Breast epithelium (tissue), 4 donors: ENCODE measurements around the gene PDE4D. TPM values are rescaled to one million over a fixed set of nuclear protein-coding genes. Genes with fewer than 3 reads are reported as not detected.

Experiments used
- DNase-seq, 2 donors: peaks; one replicate each; pipeline ENCODE4 v3.0.0-alpha.2; 2019; ENCODE audit warnings: low spot score in 2 of 2
- H3K27ac ChIP-seq, 2 donors: fragments of 200-600 bp; sonication (generic) in 1 of 2; one replicate each; pipeline ENCODE4 v1.5.1; 2016 to 2019; ENCODE audit warnings: mild to moderate bottlenecking in 1 of 2
- H3K27me3 ChIP-seq, 2 donors: fragments of 200-600 bp; sonication (generic) in 1 of 2; one replicate each; pipeline versions ENCODE4 v1.5.1 to v1.6.0; 2017 to 2019; ENCODE audit warnings: control low read depth in 1 of 2, mild to moderate bottlenecking in 1 of 2
- H3K36me3 ChIP-seq: fragments of 200-600 bp; one replicate; pipeline ENCODE4 v1.5.1; 2019
- H3K4me1 ChIP-seq, 2 donors: fragments of 200-600 bp; sonication (generic); one replicate each; pipeline ENCODE4 v1.5.1; 2016 to 2019; ENCODE audit warnings: control low read depth in 1 of 2
- H3K4me3 ChIP-seq, 3 donors: fragments of 200-600 bp; sonication (generic); 1 replicate in 2 of 3; 2 replicates in 1 of 3; pipeline ENCODE4 v1.5.1; 2016 to 2019; ENCODE audit warnings: mild to moderate bottlenecking in 3 of 3, moderate library complexity in 2 of 3
- H3K9me3 ChIP-seq, 2 donors: fragments of 200-600 bp; sonication (generic) in 1 of 2; one replicate each; pipeline ENCODE4 v1.5.1; 2016 to 2019; ENCODE audit warnings: control low read depth in 1 of 2
- CTCF ChIP-seq, 3 donors: fragments of 450-650 bp; IDR thresholded peaks; one replicate each; pipeline ENCODE4 v1.5.1; 2016 to 2017; ENCODE audit warnings: antibody characterized with exemption in 3 of 3, mild to moderate bottlenecking in 3 of 3, moderate library complexity in 3 of 3
- POLR2A ChIP-seq: fragments of 450-650 bp; IDR thresholded peaks from one replicate; pipeline ENCODE4 v1.6.1; 2016; ENCODE audit warnings: antibody characterized with exemption, mild to moderate bottlenecking, moderate library complexity
- POLR2AphosphoS5 ChIP-seq, 3 donors: sonication (generic); formaldehyde crosslinking; IDR thresholded peaks; one replicate each; pipeline ENCODE4 v1.6.1; 2017; ENCODE audit warnings: antibody characterized with exemption in 3 of 3
- intact Hi-C: fragments of 100-400 bp; cut with DNase I; formaldehyde crosslinking; loops from one replicate; pipeline ENCODE4 v1.15.1; 2023; ENCODE audit warnings: low total_unique reads
- total RNA-seq, 3 donors: library from RNA; depleted of rRNA; stranded (reverse); fragments of >200 nt; gene quantifications; one replicate each; pipeline ENCODE4 v1.1.0, GENCODE V29; 2016

Gene PDE4D
- total RNA-seq, 3 donors from 2014 or later, result 14.4 to 37.4 (median 28.2) TPM

DNA sequence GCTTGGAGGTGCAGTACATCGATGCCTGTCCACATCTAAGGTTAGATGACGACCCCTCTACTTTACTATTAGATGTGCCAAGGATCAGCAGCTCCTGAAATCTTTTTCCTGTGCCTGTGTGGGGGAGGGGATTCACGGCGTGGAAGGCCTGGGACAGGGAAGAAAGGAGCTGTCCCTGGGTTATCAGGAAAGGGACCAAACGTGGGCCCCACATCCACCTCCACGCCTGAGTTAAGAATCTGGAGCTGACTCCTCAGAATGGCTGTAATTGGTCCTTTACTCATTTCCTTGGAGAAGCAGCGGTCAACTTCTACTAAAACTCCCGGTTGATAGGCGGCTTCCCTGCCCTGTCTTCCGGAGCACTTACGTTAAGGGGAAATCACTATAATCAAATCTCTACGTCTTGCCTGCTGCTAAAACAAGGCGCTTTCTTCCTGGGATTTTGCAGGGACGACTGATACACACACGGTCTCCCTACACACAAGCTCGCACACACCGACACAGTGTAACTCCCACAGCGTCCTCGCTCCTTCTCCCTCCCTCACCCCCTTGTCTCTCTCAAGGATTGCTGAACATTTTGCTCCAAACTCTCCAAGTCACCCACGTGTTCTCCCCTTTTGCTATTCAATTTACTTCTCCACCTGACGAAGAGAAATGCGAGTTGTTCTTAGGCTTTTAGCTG is 1.4 kb downstream of the PDE4D start:
- Histone ChIP-seq H3K9me3 (no peaks in the 10 kb centered on the region), H3K36me3 (no peaks in the 10 kb centered on the region), H3K27ac (no peak overlapping the region), H3K27me3 (peaks cover 0 to 32% of the 10 kb centered on the region in 2 donors), H3K4me3 (no peak overlapping the region), H3K4me1 (peaks cover 0 to 4% of the 10 kb centered on the region in 2 donors)
- no peak for DNase-seq
- TF ChIP-seq POLR2A (no peak), POLR2AphosphoS5 (IDR thresholded peaks at IDR 0.05) (no peak), CTCF (IDR thresholded peaks at IDR 0.05) (no peak)
- intact Hi-C loops, result no loop called here

DNA sequence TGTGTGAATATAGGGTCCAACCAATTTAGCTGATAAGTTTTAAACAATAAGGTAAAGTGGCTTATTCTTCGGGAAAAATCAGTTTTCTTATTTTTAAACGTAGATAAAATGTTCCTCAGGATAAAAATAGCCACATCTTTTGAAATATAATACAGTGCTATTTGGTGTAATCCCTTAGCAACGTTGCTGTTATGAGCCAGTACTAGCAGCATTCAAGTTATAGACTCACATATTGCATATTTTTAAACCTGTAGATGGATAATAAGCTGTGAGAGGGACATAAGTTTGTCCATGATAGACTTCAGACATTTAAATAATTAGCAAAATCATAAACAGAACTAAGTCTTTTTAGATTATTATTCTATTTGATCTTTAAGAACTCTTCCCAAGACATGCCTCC is 6.3 kb downstream of the PDE4D start:
- intact Hi-C loops, result no loop called here
- DNase-seq, result no peak
- Histone ChIP-seq H3K4me3 (no peak overlapping the region), H3K27ac (no peak overlapping the region), H3K36me3 (no peaks in the 10 kb centered on the region), H3K4me1 (no peaks in the 10 kb centered on the region), H3K9me3 (no peaks in the 10 kb centered on the region), H3K27me3 (peaks cover 0 to 9% of the 10 kb centered on the region in 2 donors)
- TF ChIP-seq POLR2A, result no peak
- no peak for TF ChIP-seq CTCF (IDR thresholded peaks at IDR 0.05)
- TF ChIP-seq POLR2AphosphoS5 (IDR thresholded peaks at IDR 0.05), result no peak

DNA sequence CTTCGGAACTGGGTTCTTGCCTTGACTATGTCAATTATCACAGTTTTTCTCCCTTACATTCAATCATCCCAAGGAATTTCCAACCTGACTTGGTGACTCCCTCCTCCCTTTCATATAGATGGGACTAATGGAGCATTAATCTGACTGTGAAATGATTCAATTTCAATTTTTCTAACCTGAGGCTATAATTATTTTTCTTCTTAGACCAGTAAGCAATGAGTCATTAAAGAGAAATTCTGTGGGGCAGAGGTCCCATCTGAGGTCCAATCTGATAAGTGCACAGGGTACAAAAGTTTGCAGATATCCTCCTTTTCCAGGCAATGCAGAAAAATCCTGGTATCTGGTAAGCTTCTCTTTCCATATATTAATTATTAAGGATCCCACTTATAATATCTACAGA is 18.9 kb downstream of the PDE4D start:
- Histone ChIP-seq H3K9me3 (no peaks in the 10 kb centered on the region), H3K4me3 (no peak overlapping the region), H3K36me3 (no peaks in the 10 kb centered on the region), H3K4me1 (no peaks in the 10 kb centered on the region), H3K27me3 (no peaks in the 10 kb centered on the region), H3K27ac (no peak overlapping the region)
- no peak for TF ChIP-seq POLR2AphosphoS5 (IDR thresholded peaks at IDR 0.05)
- no peak for TF ChIP-seq POLR2A
- no peak for TF ChIP-seq CTCF (IDR thresholded peaks at IDR 0.05)
- no peak for DNase-seq
- intact Hi-C loops, result no loop called here

DNA sequence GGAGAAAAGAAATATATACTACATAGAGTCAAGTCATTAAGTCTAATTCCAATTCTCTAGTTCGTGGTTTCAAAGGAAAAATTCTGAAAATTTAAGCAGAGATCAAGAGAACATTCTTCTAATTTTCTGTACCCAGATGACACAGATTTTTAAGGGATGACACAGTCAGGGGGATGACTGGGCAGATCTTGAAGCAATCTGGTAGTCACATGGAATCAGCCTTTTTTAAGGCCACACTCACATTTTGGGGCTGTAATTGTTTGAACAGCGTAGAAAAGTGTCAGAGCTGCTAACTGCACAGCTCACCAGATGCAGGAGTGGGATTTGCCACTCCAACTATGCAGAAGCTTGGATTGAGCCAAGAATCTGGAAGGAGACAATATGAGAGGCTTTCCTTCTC is 20.4 kb downstream of the PDE4D start:
- intact Hi-C loops, result no loop called here
- H3K36me3 ChIP-seq, result no peaks in the 10 kb centered on the region
- H3K27ac ChIP-seq, result no peak overlapping the region
- no peaks in the 10 kb centered on the region for H3K27me3 ChIP-seq
- H3K4me3 ChIP-seq, result no peak overlapping the region
- no peaks in the 10 kb centered on the region for H3K9me3 ChIP-seq
- DNase-seq, result no peak
- TF ChIP-seq CTCF (IDR thresholded peaks at IDR 0.05), result no peak
- no peak for TF ChIP-seq POLR2AphosphoS5 (IDR thresholded peaks at IDR 0.05)
- no peak for TF ChIP-seq POLR2A
- no peaks in the 10 kb centered on the region for H3K4me1 ChIP-seq

DNA sequence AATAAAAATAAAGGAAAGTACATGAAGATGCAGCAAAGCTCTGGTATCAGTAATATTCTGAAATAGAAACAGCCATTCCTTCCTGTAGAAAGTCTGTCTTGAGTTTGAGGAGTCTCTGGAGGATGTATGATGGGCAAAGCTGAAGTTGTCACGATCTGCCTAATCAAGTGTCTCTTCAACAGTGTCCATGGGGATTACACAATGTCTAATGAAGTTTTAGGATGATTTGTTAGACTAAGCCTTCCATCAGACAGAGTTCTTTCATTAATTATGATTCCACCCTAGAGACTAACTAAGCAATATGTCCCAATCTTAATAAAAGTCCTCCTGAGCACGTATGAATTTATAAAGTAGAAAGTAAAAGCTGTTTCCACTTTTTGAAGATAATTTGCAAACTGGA is 26.9 kb downstream of the PDE4D start:
- no peak for TF ChIP-seq POLR2A
- TF ChIP-seq CTCF (IDR thresholded peaks at IDR 0.05), result no peak
- no peak for TF ChIP-seq POLR2AphosphoS5 (IDR thresholded peaks at IDR 0.05)
- Histone ChIP-seq H3K9me3 (no peaks in the 10 kb centered on the region), H3K4me1 (no peaks in the 10 kb centered on the region), H3K27me3 (no peaks in the 10 kb centered on the region), H3K4me3 (no peak overlapping the region), H3K36me3 (no peaks in the 10 kb centered on the region), H3K27ac (no peak overlapping the region)
- intact Hi-C loops, result no loop called here
- no peak for DNase-seq
